Measurements from ENCODE around the gene NSD1. TPM values are rescaled to one million over a fixed set of nuclear protein-coding genes. Genes with fewer than 3 reads are reported as not detected.

The NSD1 gene
- total and polyA plus RNA-seq, 2 of the 8 experiments (the other 6 are each of a cell fraction or from before 2014, with no cell fraction given): 22.8 to 168 TPM

GRCh38 chr5:177113566-177114424, 19.8 kb upstream of the NSD1 start:
- no peak overlapping the region for H2BK5ac ChIP-seq (ENCODE audit: low read depth, low read length)
- H3K4me1 ChIP-seq (replicated peaks in 1 of 4; ENCODE audit: control insufficient read depth in 3 of 4, insufficient read depth in 4 of 4, low read length in 3 of 4): peaks cover 0 to 4% (median 4%) of the 10 kb centered on the region in 4 experiments; a peak in 3 of 7 replicates
- no peaks in the 10 kb centered on the region for H4K20me1 ChIP-seq (replicated peaks in 1 of 2; ENCODE audit: control insufficient read depth in 1 of 2, insufficient read depth in 2 of 2, low read length in 2 of 2)
- no peak overlapping the region for H3K23ac ChIP-seq (ENCODE audit: insufficient read length)
- H2BK15ac ChIP-seq (ENCODE audit: low read length): no peak overlapping the region
- no peak overlapping the region for H3K27ac ChIP-seq (ENCODE audit: low read depth, low read length)
- H3K14ac ChIP-seq (ENCODE audit: insufficient read length): no peak overlapping the region
- H3K36me3 ChIP-seq (ENCODE audit: control insufficient read depth in 2 of 4, insufficient read depth in 4 of 4, low read length in 3 of 4): no peaks in the 10 kb centered on the region
- no peak overlapping the region for H3K4me3 ChIP-seq (ENCODE audit: extremely low read depth in 1 of 4, insufficient read depth in 2 of 4, low read depth in 3 of 4, low read length in 4 of 4)
- no peak overlapping the region for H3K56ac ChIP-seq (replicated peaks; ENCODE audit: insufficient read length, low read depth, low read length)
- FAIRE-seq (peak; percentile 96), DNase-seq (ENCODE audit: low read depth in 1 of 2, low spot score in 2 of 2) (peak in 1 of 2 experiments; percentile 93)
- no peak overlapping the region for H2BK20ac ChIP-seq (ENCODE audit: low read length)
- no peak overlapping the region for H3K18ac ChIP-seq (ENCODE audit: extremely low read depth, low read length)
- H3K9ac ChIP-seq (replicated peaks in 1 of 4; ENCODE audit: extremely low read depth in 1 of 4, low read depth in 3 of 4, low read length in 3 of 4): no peak overlapping the region
- no peak overlapping the region for H2BK12ac ChIP-seq (ENCODE audit: low read depth, low read length)
- no peak overlapping the region for H4K8ac ChIP-seq (ENCODE audit: extremely low read depth, insufficient read depth, low read length)
- H4K5ac ChIP-seq (ENCODE audit: insufficient read length, low read depth, low read length): no peak overlapping the region
- peaks cover 0 to 4% (median 1%) of the 10 kb centered on the region in 4 experiments; a peak in 2 of 7 replicates for H3K27me3 ChIP-seq (replicated peaks in 1 of 4; ENCODE audit: control insufficient read depth in 3 of 4, extremely low read depth in 1 of 4, insufficient read depth in 3 of 4, low read length in 3 of 4)
- H3K4ac ChIP-seq (replicated peaks; ENCODE audit: insufficient read length, low read depth, low read length): no peak overlapping the region
- WGBS, 2 experiments (ENCODE audit: extremely low coverage in 1 of 2, insufficient coverage in 1 of 2, insufficient read length in 1 of 2, insufficient replicate concordance in 2 of 2, low coverage in 1 of 2, low lambda C conversion rate in 2 of 2, missing lambda C conversion rate in 1 of 2): 19% methylated on average over 14 of the region's 14 CpGs; no CpG with 5 or more reads in 1 of the 2 experiments
- no peak overlapping the region for H2BK120ac ChIP-seq (replicated peaks; ENCODE audit: low read depth, low read length)
- ChIA-PET CTCF (ENCODE audit: partially characterized antibody) (interaction anchor here (0.7 to 11.0 kb wide), 59 partner anchors 8 to 629 kb away, joined by 3 to 170 read pairs (median 4); partner anchors contain the start of genes FGFR4, MXD3, PRELID1 and RAB24), POLR2A (ENCODE audit: partially characterized antibody) (interaction anchor here (0.6 to 5.7 kb wide), 14 partner anchors 9 to 198 kb away, joined by 3 to 62 read pairs (median 3); partner anchors contain the start of genes MXD3 and NSD1)
- H3K9me3 ChIP-seq (ENCODE audit: insufficient read depth in 2 of 2, low read depth in 1 of 2, low read length in 1 of 2): peaks cover 0 to 3% of the 10 kb centered on the region in 2 experiments; a peak in 1 of 4 replicates
- H3K79me1 ChIP-seq (ENCODE audit: low read depth, low read length): no peaks in the 10 kb centered on the region
- no peaks in the 10 kb centered on the region for H3K23me2 ChIP-seq (ENCODE audit: low read depth, low read length)
- H2AFZ ChIP-seq (ENCODE audit: low read length): 0 out of 2 replicates have a peak overlapping the region, but pooled peaks have one; percentile 14
- H3K79me2 ChIP-seq (ENCODE audit: control insufficient read depth in 1 of 2, insufficient read depth in 2 of 2, low read length in 2 of 2): no peaks in the 10 kb centered on the region
- H3K4me2 ChIP-seq (ENCODE audit: insufficient read depth in 1 of 2, low read depth in 2 of 2, low read length in 2 of 2): no peak overlapping the region
- no peak overlapping the region for H2AK5ac ChIP-seq (ENCODE audit: low read depth, low read length)
- no peak overlapping the region for H4K91ac ChIP-seq (replicated peaks; ENCODE audit: insufficient read length, low read length)
- no peak for TF ChIP-seq TCF12 (IDR thresholded peaks at IDR 0.05; ENCODE audit: low read depth, low read length)
- no peak for TF ChIP-seq BCL11A (IDR thresholded peaks at IDR 0.05; ENCODE audit: low read depth in 2 of 2, low read length in 2 of 2)
- no peak for TF ChIP-seq HDAC2 (IDR thresholded peaks at IDR 0.05; ENCODE audit: borderline replicate concordance in 1 of 2, low read depth in 2 of 2, low read length in 2 of 2)
- TF ChIP-seq, protein P1, sequence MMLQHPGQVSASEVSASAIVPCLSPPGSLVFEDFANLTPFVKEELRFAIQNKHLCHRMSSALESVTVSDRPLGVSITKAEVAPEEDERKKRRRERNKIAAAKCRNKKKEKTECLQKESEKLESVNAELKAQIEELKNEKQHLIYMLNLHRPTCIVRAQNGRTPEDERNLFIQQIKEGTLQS (IDR thresholded peaks at IDR 0.05; ENCODE audit: insufficient read depth, low read depth, low read length): 0 out of 2 replicates have a peak, but pooled peaks have one; percentile 26
- TF ChIP-seq SIN3A (conservative IDR thresholded peaks at IDR 0.05 in 1 of 2, IDR thresholded peaks at IDR 0.05 in 1 of 2; ENCODE audit: low read depth in 1 of 2, low read length in 2 of 2): 0 out of 4 replicates have a peak, but pooled peaks of 1 of the 2 experiments have one; percentile 51
- TF ChIP-seq RFX5 (IDR thresholded peaks at IDR 0.05; ENCODE audit: borderline replicate concordance, low read depth, low read length): no peak
- no peak for TF ChIP-seq RXRA (IDR thresholded peaks at IDR 0.05; ENCODE audit: insufficient read depth, low read depth, low read length)
- TF ChIP-seq FOSL1 (IDR thresholded peaks at IDR 0.05; ENCODE audit: insufficient read depth, low read depth, low read length): no peak
- peak; percentile 99 for TF ChIP-seq RAD21 (IDR thresholded peaks at IDR 0.05 in 1 of 2, conservative IDR thresholded peaks at IDR 0.05 in 1 of 2; ENCODE audit: low read depth in 2 of 2, low read length in 2 of 2)
